H1 (cell line): Measurements from ENCODE around the gene HENMT1. TPM values are rescaled to one million over a fixed set of nuclear protein-coding genes. Genes with fewer than 3 reads are reported as not detected.

Source experiments
- polyA plus RNA-seq, 7 experiments: library from polyadenylated mRNA; depleted of rRNA in 3 of 7; stranded (reverse) in 5 of 7; unstranded in 2 of 7; fragments of >200 nt in 5 of 7; fragments of 200-250 nt in 2 of 7; gene quantifications; 1 replicate in 5 of 7; 2 replicates in 1 of 7; 4 replicates in 1 of 7; pipeline versions ENCODE4 v1.2.1 to v1.2.3, GENCODE V29; 2011 to 2013; ENCODE audit warnings: missing spikeins in 2 of 7, mixed read lengths in 2 of 7
- total RNA-seq: library from RNA; stranded (reverse); fragmentation: NEBNext Ultra II Directional; extraction: Animal tissue kit (Norgen Biotek cat#: 25700); gene quantifications from 2 replicates; pipeline ENCODE4 v1.2.1, GENCODE V29; 2021

The HENMT1 gene
- total and polyA plus RNA-seq, 2 of the 8 experiments (the other 6 are each of a cell fraction or from before 2014, with no cell fraction given), result 2.9 to 5.6 TPM

Other genes with a start within 250 kb of the HENMT1 start
- not detected in 2 replicates for gene NBPF6, start 210.8 kb downstream of the HENMT1 start, total RNA-seq
- gene NBPF6, start 210.8 kb downstream of the HENMT1 start, polyA plus RNA-seq (2011; rRNA removed), result not detected in 2 replicates
- 18.1 and 20.1 TPM in 2 replicates for gene EEIG2, start 101.0 kb downstream of the HENMT1 start, total RNA-seq
- 2.7 and 6.1 TPM in 2 replicates for gene EEIG2, start 101.0 kb downstream of the HENMT1 start, polyA plus RNA-seq (2011; rRNA removed)
- gene PRPF38B, start 31.2 kb upstream of the HENMT1 start, total RNA-seq, result 46.4 and 50.6 TPM in 2 replicates
- 16.6 and 16.8 TPM in 2 replicates for gene PRPF38B, start 31.2 kb upstream of the HENMT1 start, polyA plus RNA-seq (2011; rRNA removed)
- gene FNDC7, start 51.8 kb upstream of the HENMT1 start, total RNA-seq, result 0.13 and 0.36 TPM in 2 replicates
- gene FNDC7, start 51.8 kb upstream of the HENMT1 start, polyA plus RNA-seq (2011; rRNA removed), result 0.09 and 0.20 TPM in 2 replicates
- 34.3 and 38.5 TPM in 2 replicates for gene STXBP3, start 85.6 kb upstream of the HENMT1 start, total RNA-seq
- 3.5 and 6.0 TPM in 2 replicates for gene STXBP3, start 85.6 kb upstream of the HENMT1 start, polyA plus RNA-seq (2011; rRNA removed)
- not detected in 2 replicates for gene AKNAD1, start 196.0 kb upstream of the HENMT1 start, total RNA-seq
- not detected in 2 replicates for gene AKNAD1, start 196.0 kb upstream of the HENMT1 start, polyA plus RNA-seq (2011; rRNA removed)
- 10.3 and 12.7 TPM in 2 replicates for gene GPSM2, start 215.9 kb upstream of the HENMT1 start, total RNA-seq
- gene GPSM2, start 215.9 kb upstream of the HENMT1 start, polyA plus RNA-seq (2011; rRNA removed), result 3.3 and 6.5 TPM in 2 replicates